AG04450 (cell line): Measurements from ENCODE around the gene KRTAP12-4. TPM values are rescaled to one million over a fixed set of nuclear protein-coding genes. Genes with fewer than 3 reads are reported as not detected.
"Not testable (repeated sequence)": the region's sequence is repeated elsewhere in the genome, so short reads cannot be mapped to it uniquely, and the experiment has no call there.

ENCODE experiments used
- CTCF ChIA-PET: fragments of 300-600, 350-600 bp; formaldehyde crosslinking; extraction: SDS; loops from one replicate; lab custom pipeline; 2022; ENCODE audit warnings: antibody characterized with exemption, inconsistent platforms; lab: Charles Lee
- POLR2A ChIA-PET: fragments of 350-600 bp; formaldehyde crosslinking; extraction: SDS; loops from one replicate; lab custom pipeline; 2021; ENCODE audit warnings: antibody characterized with exemption, inconsistent platforms; lab: Yijun Ruan, JAX
- DNase-seq: peaks from one replicate; pipeline ENCODE4 v3.0.0-alpha.2; 2011; ENCODE audit warnings: low read depth, low spot score
- H3K27ac ChIP-seq: one replicate; pipeline ENCODE4 v1.5.1; 2012; ENCODE audit warnings: low read depth, low read length, control low read depth
- H3K27me3 ChIP-seq: one replicate; pipeline ENCODE4 v1.6.0; 2012; ENCODE audit warnings: low read length; ENCODE audit not compliant: control insufficient read depth, insufficient read depth
- H3K4me3 ChIP-seq: 2 replicates; pipeline ENCODE4 v1.5.1; 2011; ENCODE audit warnings: mild to moderate bottlenecking, low read depth, low read length, control low read depth
- H3K9me3 ChIP-seq: 2 replicates; pipeline ENCODE4 v1.5.1; 2012; ENCODE audit warnings: low read length; ENCODE audit not compliant: control insufficient read depth, insufficient read depth
- polyA plus RNA-seq: library from polyadenylated mRNA; depleted of rRNA; stranded (reverse); fragments of >200 nt; gene quantifications from 2 replicates; pipeline ENCODE4 v1.2.3, GENCODE V29; 2011
- TF ChIP-seq, protein P1 (sequence below): IDR thresholded peaks from 2 replicates; pipeline ENCODE4 v1.5.1; 2011; ENCODE audit warnings: low read depth, low read length, control low read depth, inconsistent platforms

KRTAP12-4 gene
- polyA plus RNA-seq, 1 experiment: not detected

DNA sequence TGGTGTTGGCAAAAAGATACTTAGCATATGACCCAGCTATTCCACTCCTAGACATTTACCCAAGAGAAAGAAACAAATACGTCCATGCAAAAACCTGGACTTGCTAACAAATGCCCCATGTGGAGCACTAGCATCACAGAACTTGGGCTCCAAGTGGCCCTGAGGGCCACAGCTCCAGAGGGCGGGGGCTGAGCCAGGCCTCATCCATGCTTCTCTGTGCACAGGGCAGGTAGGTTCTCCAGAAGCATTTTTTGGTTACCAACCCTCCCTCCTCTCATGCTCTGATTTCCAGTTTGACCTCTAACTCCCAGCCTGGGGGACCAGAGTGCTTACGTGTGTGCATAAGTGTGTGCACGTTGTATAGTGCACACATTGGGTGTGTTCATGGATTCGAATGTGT lies 10.2 kb upstream of the KRTAP12-4 start:
- CTCF ChIA-PET: no interaction called here
- no peak overlapping the region for H3K4me3 ChIP-seq
- POLR2A ChIA-PET: no interaction called here

DNA sequence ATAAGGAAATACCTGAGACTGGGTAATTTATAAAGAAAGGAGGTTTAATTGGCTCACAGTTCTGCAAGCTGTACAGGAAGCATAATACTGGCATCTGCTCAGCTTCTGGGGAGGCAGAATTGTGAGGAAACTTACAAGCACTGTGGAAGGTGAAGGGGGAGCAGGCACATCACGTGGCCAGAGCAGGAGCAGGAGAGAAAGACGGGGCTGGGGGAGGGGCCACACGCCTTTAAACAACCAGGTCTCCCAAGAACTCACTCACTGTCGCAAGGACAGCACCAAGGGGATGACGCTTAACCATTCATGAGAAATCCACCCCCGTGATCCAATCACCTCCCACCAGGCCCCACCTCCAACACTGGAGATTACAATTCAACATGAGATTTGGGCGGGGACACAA lies 7.1 kb upstream of the KRTAP12-4 start:
- H3K27me3 ChIP-seq, CTCF ChIA-PET, H3K4me3 ChIP-seq, DNase-seq, POLR2A ChIA-PET, H3K27ac ChIP-seq, H3K9me3 ChIP-seq: not testable (repeated sequence)

More for the DNA sequence above, 10.2 kb upstream of the KRTAP12-4 start:
- Histone ChIP-seq H3K9me3 (no peaks in the 10 kb centered on the region; the same call in 1 of the 2 replicates), H3K27me3 (no peaks in the 10 kb centered on the region), H3K27ac (no peak overlapping the region)
- TF ChIP-seq, protein P1, sequence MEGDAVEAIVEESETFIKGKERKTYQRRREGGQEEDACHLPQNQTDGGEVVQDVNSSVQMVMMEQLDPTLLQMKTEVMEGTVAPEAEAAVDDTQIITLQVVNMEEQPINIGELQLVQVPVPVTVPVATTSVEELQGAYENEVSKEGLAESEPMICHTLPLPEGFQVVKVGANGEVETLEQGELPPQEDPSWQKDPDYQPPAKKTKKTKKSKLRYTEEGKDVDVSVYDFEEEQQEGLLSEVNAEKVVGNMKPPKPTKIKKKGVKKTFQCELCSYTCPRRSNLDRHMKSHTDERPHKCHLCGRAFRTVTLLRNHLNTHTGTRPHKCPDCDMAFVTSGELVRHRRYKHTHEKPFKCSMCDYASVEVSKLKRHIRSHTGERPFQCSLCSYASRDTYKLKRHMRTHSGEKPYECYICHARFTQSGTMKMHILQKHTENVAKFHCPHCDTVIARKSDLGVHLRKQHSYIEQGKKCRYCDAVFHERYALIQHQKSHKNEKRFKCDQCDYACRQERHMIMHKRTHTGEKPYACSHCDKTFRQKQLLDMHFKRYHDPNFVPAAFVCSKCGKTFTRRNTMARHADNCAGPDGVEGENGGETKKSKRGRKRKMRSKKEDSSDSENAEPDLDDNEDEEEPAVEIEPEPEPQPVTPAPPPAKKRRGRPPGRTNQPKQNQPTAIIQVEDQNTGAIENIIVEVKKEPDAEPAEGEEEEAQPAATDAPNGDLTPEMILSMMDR: no peak
- DNase-seq: no peak

DNA sequence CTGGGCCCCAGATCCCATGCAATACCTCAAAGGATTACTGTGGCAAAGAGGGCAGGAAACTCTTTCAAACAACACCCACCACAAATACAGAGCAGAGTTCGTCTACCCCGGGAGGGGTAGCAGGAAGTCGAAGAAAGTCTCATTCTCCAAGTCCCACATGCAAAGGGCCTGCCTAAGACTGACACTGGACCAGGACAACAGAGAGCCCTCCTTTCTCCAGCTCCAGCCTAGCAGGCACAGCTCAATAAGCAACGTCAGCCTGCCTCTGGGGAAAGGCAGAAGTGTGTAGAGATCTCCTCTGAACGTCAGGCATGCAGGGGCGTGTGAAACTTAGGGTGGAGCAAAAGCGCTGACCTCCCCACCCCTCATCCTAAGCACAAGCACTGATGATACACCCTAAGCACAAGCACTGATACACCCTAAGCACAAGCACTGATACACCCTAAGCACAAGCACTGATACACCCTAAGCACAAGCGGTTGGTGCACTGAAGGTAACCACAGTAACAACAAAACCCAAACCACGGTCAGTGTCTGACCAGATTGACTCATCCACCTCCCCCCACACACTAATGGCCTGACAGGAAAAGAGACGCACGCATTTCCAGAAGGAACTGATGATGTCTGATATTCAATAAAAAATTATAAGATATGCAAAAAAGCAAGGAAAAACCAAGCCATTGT lies 4.6 kb upstream of the KRTAP12-4 start:
- Histone ChIP-seq H3K9me3 (peaks cover 9% of the 10 kb centered on the region; the same call in 1 of the 2 replicates), H3K27me3 (no peaks in the 10 kb centered on the region), H3K27ac (no peak overlapping the region), H3K4me3 (no peak overlapping the region)
- POLR2A ChIA-PET: no interaction called here
- no peak for DNase-seq
- CTCF ChIA-PET: no interaction called here
- TF ChIP-seq, protein P1: no peak

DNA sequence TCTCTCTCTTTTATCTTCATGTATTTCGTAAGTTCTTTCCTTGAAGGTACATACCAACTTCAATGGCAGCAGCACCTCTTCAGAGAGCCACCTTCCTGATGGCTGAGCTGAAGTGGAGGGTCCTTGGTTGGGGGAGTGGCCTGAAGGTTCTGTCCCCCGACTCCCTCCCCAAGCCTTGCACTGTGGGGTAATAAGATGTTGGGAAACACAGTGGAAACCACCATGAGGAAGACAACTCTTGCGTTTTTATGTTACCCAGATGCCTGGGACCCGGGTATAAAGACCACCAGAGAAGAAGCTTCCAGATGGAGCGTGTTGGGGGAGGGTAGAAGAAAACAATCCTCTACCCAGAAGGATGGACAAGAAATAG lies 4.1 kb upstream of the KRTAP12-4 start:
- CTCF ChIA-PET: no interaction called here
- TF ChIP-seq, protein P1: no peak
- no peak for DNase-seq
- POLR2A ChIA-PET: no interaction called here
- Histone ChIP-seq H3K27me3 (no peaks in the 10 kb centered on the region), H3K4me3 (no peak overlapping the region), H3K9me3 (peaks cover 14% of the 10 kb centered on the region; the same call in 1 of the 2 replicates), H3K27ac (no peak overlapping the region)

DNA sequence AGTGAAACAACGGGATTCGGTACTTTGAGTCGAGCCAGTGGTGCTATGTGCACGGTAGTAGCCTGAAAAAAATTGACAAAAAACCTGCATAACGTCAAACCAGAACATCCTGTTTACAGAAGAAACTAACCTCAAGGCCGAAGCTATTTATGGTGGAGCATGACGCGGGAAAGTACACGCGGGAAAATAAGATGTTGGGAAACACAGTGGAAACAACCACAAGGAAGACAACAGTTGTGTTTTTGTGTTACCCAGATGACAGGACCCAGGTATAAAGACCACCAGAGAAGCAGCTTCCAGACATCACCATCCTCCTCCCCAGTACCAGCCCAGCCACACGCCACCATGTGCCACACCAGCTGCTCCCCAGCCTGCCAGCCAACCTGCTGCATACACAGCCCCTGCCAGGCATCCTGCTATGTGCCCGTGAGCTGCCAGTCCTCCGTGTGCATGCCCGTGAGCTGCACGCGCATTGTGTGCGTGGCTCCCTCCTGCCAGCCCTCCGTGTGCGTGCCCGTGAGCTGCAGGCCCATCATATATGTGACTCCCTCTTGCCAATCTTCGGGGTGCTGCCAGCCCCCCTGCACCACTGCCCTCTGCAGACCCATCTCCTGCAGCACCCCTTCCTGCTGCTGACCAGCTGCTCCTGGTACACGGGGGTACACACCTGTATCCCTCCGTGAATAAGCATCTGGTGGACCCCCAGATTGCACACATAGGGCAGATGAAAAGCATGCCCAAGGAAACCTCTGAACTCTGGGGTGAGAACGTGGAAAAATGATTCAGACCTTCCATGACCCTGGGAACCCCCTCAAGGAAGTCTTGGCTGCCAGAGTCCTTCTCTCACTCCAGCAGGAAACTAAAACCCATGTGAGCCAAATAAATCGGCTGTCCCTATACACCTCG lies 3.4 kb upstream of the KRTAP12-4 start, which contains the start of gene KRTAP12-3:
TSS of gene KRTAP12-3 (plus strand) at position 298 of the 906 bp plus-strand sequence. CDS start at position 346, 48 bp downstream.
- Histone ChIP-seq H3K9me3 (peaks cover 16% of the 10 kb centered on the region; the same call in 1 of the 2 replicates), H3K4me3 (no peak within 1 kb of the TSS), H3K27ac (no peak within 1 kb of the TSS), H3K27me3 (no peaks in the 10 kb centered on the region)
- TF ChIP-seq, protein P1: no peak
- no peak for DNase-seq
- ChIA-PET CTCF (no interaction called here), POLR2A (no interaction called here)
